GM12865 (cell line): ENCODE measurements around the gene TRIM52.

Source experiments
- DNase-seq: peaks from one replicate; pipeline ENCODE4 v3.0.0; 2010; ENCODE audit warnings: low read depth
- H3K4me3 ChIP-seq: 2 replicates; pipeline ENCODE4 v1.5.1; 2011; ENCODE audit warnings: mild to moderate bottlenecking, low read depth, low read length, control low read depth
- CTCF ChIP-seq: IDR thresholded peaks from 2 replicates; pipeline ENCODE4 v1.5.1; 2011; ENCODE audit warnings: low read length, control low read depth, low read depth, inconsistent platforms; ENCODE audit not compliant: insufficient read depth; ENCODE audit errors: missing control alignments

Gene TRIM52

GRCh38 chr5:181248277-181248676 is 12.7 kb downstream of the TRIM52 start:
- peak; percentile 43 for DNase-seq
- peak overlapping the region; percentile 98 for H3K4me3 ChIP-seq
- TF ChIP-seq CTCF, result no peak

- peak; percentile 89 for DNase-seq
- peak overlapping the region; percentile 98 for H3K4me3 ChIP-seq
- no peak for TF ChIP-seq CTCF
Measured at GRCh38 chr5:181246276-181247049, 14.5 kb downstream of the TRIM52 start.

GRCh38 chr5:181245427-181246275 is 15.3 kb downstream of the TRIM52 start:
- no peak for TF ChIP-seq CTCF
- H3K4me3 ChIP-seq, result peak overlapping the region; percentile 98
- DNase-seq, result no peak

GRCh38 chr5:181243564-181244343 is 17.2 kb downstream of the TRIM52 start, which contains the start of gene RACK1:
Gene RACK1, minus strand, starts transcription at chr5:181243906. Its CDS starts 106 bp downstream, at chr5:181243800.
- DNase-seq, result peak; percentile 94
- peak within 1 kb of the TSS; percentile 98 for H3K4me3 ChIP-seq
- no peak for TF ChIP-seq CTCF

GRCh38 chr5:181243018-181243563 is 17.9 kb downstream of the TRIM52 start:
- H3K4me3 ChIP-seq, result peak overlapping the region; percentile 98
- no peak for TF ChIP-seq CTCF
- DNase-seq, result no peak

- TF ChIP-seq CTCF, result no peak
- no peak for DNase-seq
- peak overlapping the region; percentile 98 for H3K4me3 ChIP-seq
Measured at GRCh38 chr5:181242031-181242451, 18.9 kb downstream of the TRIM52 start.
